SK-N-SH (cell line): ENCODE measurements around the gene C1orf50. TPM values are rescaled to one million over a fixed set of nuclear protein-coding genes. Genes with fewer than 3 reads are reported as not detected.

Experiments
- CTCF ChIA-PET: fragments of 300-600, 350-600 bp; formaldehyde crosslinking; extraction: SDS; loops from one replicate; lab custom pipeline; 2021; lab: Yijun Ruan, JAX
- POLR2A ChIA-PET: fragments of 350-600 bp; sonication (Branson Sonifier 250); formaldehyde crosslinking; extraction: SDS; loops from one replicate; lab custom pipeline; 2020; ENCODE audit warnings: antibody characterized with exemption, inconsistent platforms; lab: Yijun Ruan, JAX
- DNase-seq: peaks from one replicate; pipeline ENCODE4 v3.0.0; 2012
- H2AFZ ChIP-seq: fragments of 200-600 bp; sonication (generic); 2 replicates; pipeline ENCODE4 v1.8.1; 2016; ENCODE audit warnings: antibody characterized with exemption, mild to moderate bottlenecking, low read depth
- H3F3A ChIP-seq: fragments of 200-600 bp; sonication (generic); replicated peaks from 2 replicates; pipeline ENCODE3; 2016; ENCODE audit warnings: antibody characterized with exemption, mild to moderate bottlenecking; ENCODE audit not compliant: insufficient read depth
- H3K27ac ChIP-seq, 2 experiments: fragments of 200-500 bp in 1 of 2; fragments of 200-600 bp in 1 of 2; sonication (Bioruptor generic) in 1 of 2; sonication (generic), shearing (Covaris generic) in 1 of 2; 2 replicates each; pipeline versions ENCODE4 v1.5.1 to v1.6.1; 2014 to 2016; ENCODE audit warnings: low read depth in 2 of 2, inconsistent platforms in 1 of 2, low read length in 1 of 2, mild to moderate bottlenecking in 1 of 2, mixed read lengths in 1 of 2
- H3K27me3 ChIP-seq: fragments of 200-600 bp; sonication (generic), shearing (Covaris generic); 2 replicates; pipeline ENCODE4 v1.6.1; 2016; ENCODE audit warnings: mixed run types; ENCODE audit not compliant: insufficient read depth
- H3K36me3 ChIP-seq, 2 experiments: fragments of 200-500 bp in 1 of 2; fragments of 200-600 bp in 1 of 2; sonication (Bioruptor generic) in 1 of 2; sonication (generic) in 1 of 2; replicated peaks in 1 of 2; 2 replicates each; pipeline versions ENCODE3 to v1.5.1; 2014 to 2016; ENCODE audit warnings: low read length in 1 of 2, mild to moderate bottlenecking in 1 of 2; ENCODE audit not compliant: insufficient read depth in 2 of 2, control insufficient read depth in 1 of 2
- H3K4me1 ChIP-seq, 2 experiments: fragments of 200-500 bp in 1 of 2; fragments of 200-600 bp in 1 of 2; sonication (Bioruptor generic) in 1 of 2; sonication (generic), shearing (Covaris generic) in 1 of 2; 2 replicates each; pipeline versions ENCODE4 v1.5.1 to v1.6.1; 2014 to 2016; ENCODE audit warnings: low read depth in 1 of 2, low read length in 1 of 2, mixed run types in 1 of 2; ENCODE audit not compliant: insufficient read depth in 2 of 2, control insufficient read depth in 1 of 2
- H3K4me2 ChIP-seq: fragments of 200-600 bp; sonication (generic), shearing (Covaris generic); 2 replicates; pipeline ENCODE4 v1.6.1; 2017; ENCODE audit warnings: mixed run types
- H3K4me3 ChIP-seq, 2 experiments: fragments of 200-500 bp in 1 of 2; fragments of 200-600 bp in 1 of 2; sonication (Bioruptor generic) in 1 of 2; sonication (generic), shearing (Covaris generic) in 1 of 2; 2 replicates each; pipeline versions ENCODE4 v1.5.1 to v1.8.1; 2014 to 2016; ENCODE audit warnings: low read depth in 2 of 2, inconsistent platforms in 1 of 2, low read length in 1 of 2, mild to moderate bottlenecking in 1 of 2, mixed read lengths in 1 of 2, moderate library complexity in 1 of 2
- H3K79me2 ChIP-seq: fragments of 200-600 bp; sonication (generic); 2 replicates; pipeline ENCODE4 v1.8.1; 2017; ENCODE audit warnings: mild to moderate bottlenecking; ENCODE audit not compliant: insufficient read depth
- H3K9ac ChIP-seq: fragments of 200-600 bp; sonication (generic); 2 replicates; pipeline ENCODE4 v1.6.1; 2017; ENCODE audit warnings: mixed run types
- H3K9me2 ChIP-seq: fragments of 200-600 bp; sonication (generic); 2 replicates; pipeline ENCODE4 v1.6.1; 2017; ENCODE audit warnings: mixed run types
- H3K9me3 ChIP-seq: fragments of 200-600 bp; sonication (generic); 2 replicates; pipeline ENCODE4 v1.6.1; 2017; ENCODE audit warnings: mixed run types, mild to moderate bottlenecking, moderate library complexity
- H4K20me1 ChIP-seq: fragments of 200-600 bp; sonication (generic); 2 replicates; pipeline ENCODE4 v1.6.1; 2017; ENCODE audit warnings: mild to moderate bottlenecking, mixed run types; ENCODE audit not compliant: insufficient read depth
- CHD2 ChIP-seq: fragments of 150-350 bp; IDR thresholded peaks from 2 replicates; pipeline ENCODE4 v1.6.1; 2018; ENCODE audit warnings: low read length; ENCODE audit not compliant: partially characterized antibody
- CTCF ChIP-seq: fragments of 200-600 bp; sonication (generic); IDR thresholded peaks from 2 replicates; pipeline ENCODE4 v1.6.1; 2017; ENCODE audit warnings: antibody characterized with exemption, mild to moderate bottlenecking, moderate library complexity
- ELF1 ChIP-seq: IDR thresholded peaks from 2 replicates; pipeline ENCODE4 v1.4.0; 2012
- FOXM1 ChIP-seq: IDR thresholded peaks from 2 replicates; pipeline ENCODE4 v1.4.0; 2012; ENCODE audit warnings: low read depth, mild to moderate bottlenecking
- GABPA ChIP-seq: IDR thresholded peaks from 2 replicates; pipeline ENCODE4 v1.4.0; 2012; ENCODE audit warnings: low read depth, mild to moderate bottlenecking
- GATA2 ChIP-seq: sonication (generic); formaldehyde crosslinking; IDR thresholded peaks from 2 replicates; pipeline ENCODE4 v1.5.0; 2020; ENCODE audit warnings: mild to moderate bottlenecking, missing genetic modification reagents
- IRF3 ChIP-seq: fragments of 150-350 bp; IDR thresholded peaks from 2 replicates; pipeline ENCODE4 v1.6.1; 2016; ENCODE audit warnings: mild to moderate bottlenecking, low read depth, low read length
- JUND ChIP-seq: IDR thresholded peaks from 2 replicates; pipeline ENCODE4 v1.4.0; 2012
- MEF2A ChIP-seq: IDR thresholded peaks from 2 replicates; pipeline ENCODE4 v1.4.0; 2012; ENCODE audit warnings: low read depth, borderline replicate concordance
- MXI1 ChIP-seq: IDR thresholded peaks from 2 replicates; pipeline ENCODE4 v1.6.1; 2012; ENCODE audit warnings: mild to moderate bottlenecking, low read depth, low read length, improper control_type of control experiment
- PBX3 ChIP-seq: IDR thresholded peaks from 2 replicates; pipeline ENCODE4; 2012
- RAD21 ChIP-seq: IDR thresholded peaks from 2 replicates; pipeline ENCODE4 v1.6.1; 2012; ENCODE audit warnings: mild to moderate bottlenecking, low read length
- RXRA ChIP-seq: IDR thresholded peaks from 2 replicates; pipeline ENCODE4 v1.4.0; 2012; ENCODE audit warnings: low read depth, mild to moderate bottlenecking, borderline replicate concordance
- SIN3A ChIP-seq: IDR thresholded peaks from 2 replicates; pipeline ENCODE4 v1.6.1; 2012; ENCODE audit warnings: low read depth, mild to moderate bottlenecking, low read length, moderate library complexity, borderline replicate concordance
- SMC3 ChIP-seq: IDR thresholded peaks from 2 replicates; pipeline ENCODE4 v1.6.1; 2012; ENCODE audit warnings: low read depth, low read length, improper control_type of control experiment
- TCF12 ChIP-seq: IDR thresholded peaks from 2 replicates; pipeline ENCODE4 v1.4.0; 2012
- TEAD4 ChIP-seq: IDR thresholded peaks from 2 replicates; pipeline ENCODE4 v1.4.0; 2012; ENCODE audit warnings: mild to moderate bottlenecking, borderline replicate concordance; ENCODE audit not compliant: insufficient read depth
- WGBS: methylation state at CpG from one replicate; pipeline ENCODE4 v1.1.6; 2017; ENCODE audit warnings: low lambda C conversion rate; 5-methylcytosine and 5-hydroxymethylcytosine counted together
- polyA plus RNA-seq, 3 experiments: library from polyadenylated mRNA; depleted of rRNA; stranded (reverse); fragments of >200 nt; gene quantifications; 2 replicates each; pipeline ENCODE4 v1.2.3, GENCODE V29; 2012

Gene C1orf50
- polyA plus RNA-seq, 1 of the 3 experiments (the other 2 are of a cell fraction): 2.6 TPM

- no peaks in the 10 kb centered on the region for H4K20me1 ChIP-seq
- TF ChIP-seq SMC3 (no peak), TEAD4 (no peak), SIN3A (no peak), RAD21 (no peak), JUND (no peak)
- H3K27ac ChIP-seq: no peak overlapping the region
- POLR2A ChIA-PET: interaction anchor here (2.4 kb wide), 1 partner anchor 18 kb away, joined by 7 read pairs; the partner anchor contains the start of genes C1orf50 and P3H1
- H3K36me3 ChIP-seq: peaks cover 18 to 20% of the 10 kb centered on the region in 2 experiments
- H3K9me3 ChIP-seq: no peaks in the 10 kb centered on the region
- CTCF ChIA-PET: interaction anchor here (4.4 kb wide), 1 partner anchor 289 kb away, joined by 33 read pairs; no protein-coding TSS in a partner anchor
- no peak overlapping the region for H2AFZ ChIP-seq
- no peak for DNase-seq
- no peak overlapping the region for H3K9ac ChIP-seq
- H3F3A ChIP-seq: no peaks in the 10 kb centered on the region
- over 99% methylated on average over 18 of the region's 18 CpGs for WGBS
- no peaks in the 10 kb centered on the region for H3K27me3 ChIP-seq
- H3K9me2 ChIP-seq: no peaks in the 10 kb centered on the region
- peaks cover 0 to 6% of the 10 kb centered on the region in 2 experiments; a peak in 1 of 4 replicates for H3K4me1 ChIP-seq
- no peak overlapping the region for H3K4me3 ChIP-seq
- H3K4me2 ChIP-seq: no peak overlapping the region
- no peaks in the 10 kb centered on the region; the same call in 1 of the 2 replicates for H3K79me2 ChIP-seq
These were observed 17.5 kb downstream of the C1orf50 start for GRCh38 chr1:42784547-42784945.

- Histone ChIP-seq H3K27ac (no peak within 1 kb of the TSS), H2AFZ (no peak within 1 kb of the TSS), H3K79me2 (no peaks in the 10 kb centered on the region; the same call in 1 of the 2 replicates), H3K4me1 (peaks cover 0 to 6% of the 10 kb centered on the region in 2 experiments; a peak in 1 of 4 replicates), H3K9me3 (no peaks in the 10 kb centered on the region), H3K4me3 (no peak within 1 kb of the TSS)
- 94% methylated on average over 31 of the region's 54 CpGs for WGBS
- TF ChIP-seq FOXM1: no peak
- TF ChIP-seq ELF1: no peak
- no peak for TF ChIP-seq GATA2
- no peak for TF ChIP-seq CTCF
- TF ChIP-seq RXRA: no peak
- no peak for TF ChIP-seq MEF2A
- TF ChIP-seq SMC3: no peak
- TF ChIP-seq PBX3: no peak
- no peak for TF ChIP-seq TCF12
- no peak for TF ChIP-seq MXI1
- TF ChIP-seq CHD2: no peak
- no peak for TF ChIP-seq GABPA
- no peak for TF ChIP-seq IRF3
- TF ChIP-seq, all 33 proteins: peak for 0
- Histone ChIP-seq H3K9me2 (no peaks in the 10 kb centered on the region), H3K36me3 (peaks cover 13 to 18% of the 10 kb centered on the region in 2 experiments), H3K4me2 (no peak within 1 kb of the TSS), H3K27me3 (no peaks in the 10 kb centered on the region), H3K9ac (no peak within 1 kb of the TSS), H3F3A (no peaks in the 10 kb centered on the region), H4K20me1 (no peaks in the 10 kb centered on the region)
- POLR2A ChIA-PET: interaction anchor here (2.4 kb wide), 1 partner anchor 18 kb away, joined by 7 read pairs; the partner anchor contains the start of genes C1orf50 and P3H1
- CTCF ChIA-PET: interaction anchor here (4.4 kb wide), 1 partner anchor 289 kb away, joined by 33 read pairs; no protein-coding TSS in a partner anchor
- DNase-seq: peak; percentile 27
These were observed 18.1 kb downstream of the C1orf50 start, which contains the start of gene TMEM269 for GRCh38 chr1:42784946-42785693. Gene TMEM269, plus strand, starts transcription at chr1:42784991. Its CDS starts 4,903 bp downstream, at chr1:42789894.
